Glomerular visceral epithelial cell (primary cell): ENCODE measurements around the gene KRTAP5-6.
"Not testable (repeated sequence)": the region's sequence is repeated elsewhere in the genome, so short reads cannot be mapped to it uniquely, and the experiment has no call there.

Source experiments
- DNase-seq: peaks from one replicate; pipeline ENCODE4 v3.0.0-alpha.2; 2016; ENCODE audit errors: extremely low spot score

KRTAP5-6 gene

GRCh38 chr11:1683904-1684572 lies 13.0 kb upstream of the KRTAP5-6 start:
- not testable (repeated sequence) for DNase-seq

- DNase-seq, result not testable (repeated sequence)
Observed at GRCh38 chr11:1684886-1685874, 11.8 kb upstream of the KRTAP5-6 start.

- not testable (repeated sequence) for DNase-seq
Observed at GRCh38 chr11:1686220-1686619, 10.8 kb upstream of the KRTAP5-6 start.

- DNase-seq, result not testable (repeated sequence)
Observed at GRCh38 chr11:1688336-1688947, 8.6 kb upstream of the KRTAP5-6 start.

GRCh38 chr11:1689250-1690166 lies 7.5 kb upstream of the KRTAP5-6 start:
- peak; percentile 28 for DNase-seq

- DNase-seq, result no peak
Observed at GRCh38 chr11:1690167-1691025, 6.6 kb upstream of the KRTAP5-6 start.

- DNase-seq, result no peak
Observed at GRCh38 chr11:1691026-1691877, 5.7 kb upstream of the KRTAP5-6 start.

GRCh38 chr11:1691878-1692707 lies 4.9 kb upstream of the KRTAP5-6 start:
- no peak for DNase-seq

GRCh38 chr11:1692708-1693326 lies 4.2 kb upstream of the KRTAP5-6 start:
- DNase-seq, result no peak

GRCh38 chr11:1693327-1694063 lies 3.5 kb upstream of the KRTAP5-6 start:
- DNase-seq, result peak; percentile 77

GRCh38 chr11:1694064-1694845 lies 2.7 kb upstream of the KRTAP5-6 start:
- peak; percentile 79 for DNase-seq

- DNase-seq, result no peak
Observed at GRCh38 chr11:1694846-1695547, 2.0 kb upstream of the KRTAP5-6 start.

- DNase-seq, result no peak
Observed at GRCh38 chr11:1695548-1696108, 1.4 kb upstream of the KRTAP5-6 start.

- no peak for DNase-seq
Observed at GRCh38 chr11:1699771-1700170, 2.8 kb downstream of the KRTAP5-6 start.

GRCh38 chr11:1701091-1701807 lies 4.3 kb downstream of the KRTAP5-6 start:
- DNase-seq, result no peak
